ENCODE results near the gene TEX10.
"Not testable (repeated sequence)": the region's sequence is repeated elsewhere in the genome, so short reads cannot be mapped to it uniquely, and the experiment has no call there.

TEX10 gene

DNA sequence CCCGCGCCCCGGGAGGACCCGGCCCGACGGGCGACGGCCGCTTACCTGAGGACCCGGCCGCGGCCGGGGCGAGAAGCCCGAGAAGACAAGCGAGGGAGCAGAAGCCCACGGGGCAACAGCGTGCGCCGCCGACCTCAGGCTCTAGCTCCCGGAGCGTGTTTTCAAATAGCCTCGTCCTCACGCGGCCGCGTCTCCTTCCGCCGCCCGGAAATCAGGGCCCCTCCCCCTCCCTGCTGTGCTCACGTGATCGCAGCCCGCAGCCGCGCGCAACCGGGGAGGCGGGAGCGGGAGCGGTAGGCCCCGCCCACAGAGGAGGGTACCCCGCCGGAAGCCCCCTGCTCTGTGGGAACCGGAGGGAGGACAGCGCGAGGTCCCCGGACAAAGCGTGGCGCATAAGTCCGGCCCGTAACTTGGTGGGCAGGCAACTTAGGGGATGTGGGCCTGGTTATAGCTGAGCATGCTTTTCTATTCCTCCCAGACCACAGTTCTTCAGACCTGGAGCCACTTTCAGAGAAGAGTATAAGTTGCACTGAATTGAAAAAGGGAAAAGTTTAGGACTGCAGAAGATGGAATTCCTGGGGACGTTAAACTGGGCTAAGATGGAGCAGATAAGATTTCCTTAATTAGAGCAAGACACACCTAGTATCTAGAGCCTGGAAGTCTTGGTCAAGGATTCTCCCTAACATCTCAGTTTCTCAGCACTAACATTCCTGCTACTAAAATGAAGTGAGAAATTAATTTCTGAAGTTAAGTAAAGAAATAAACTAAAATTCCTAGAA is at the start of gene TEX10:
Gene TEX10, minus strand, starts transcription at position 216 of the 779 bp plus-strand sequence. CDS start 3,579 bp downstream, outside the sequence.
- H3K27ac ChIP-seq, result peak within 1 kb of the TSS; percentile 72
- TF ChIP-seq CTCF (IDR thresholded peaks at IDR 0.05), result no peak
- no peak for TF ChIP-seq ZFX (IDR thresholded peaks at IDR 0.05; ENCODE audit: borderline replicate concordance)

DNA sequence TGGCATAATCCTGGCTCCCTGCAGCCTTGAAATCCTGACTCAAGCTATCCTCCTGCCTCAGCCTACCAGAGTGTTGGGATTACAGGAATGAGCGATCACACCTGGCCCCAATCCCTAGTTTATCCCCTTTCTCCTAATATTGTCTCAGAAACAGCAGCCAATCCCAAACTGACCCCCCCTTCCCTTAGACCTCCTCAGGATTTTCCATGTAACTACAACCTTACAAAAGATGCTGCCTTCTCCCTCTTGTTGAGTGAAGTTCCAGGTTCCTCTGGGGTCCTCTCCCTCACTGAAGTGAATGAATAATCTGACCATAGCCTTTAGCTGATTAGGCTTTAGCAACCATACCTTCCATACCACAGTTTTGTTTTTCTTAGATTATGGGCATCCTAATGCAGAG is 48.3 kb upstream of the TEX10 start:
- no peak overlapping the region for H3K27ac ChIP-seq
- TF ChIP-seq ZFX (IDR thresholded peaks at IDR 0.05; ENCODE audit: borderline replicate concordance) (no peak), CTCF (IDR thresholded peaks at IDR 0.05) (no peak)

DNA sequence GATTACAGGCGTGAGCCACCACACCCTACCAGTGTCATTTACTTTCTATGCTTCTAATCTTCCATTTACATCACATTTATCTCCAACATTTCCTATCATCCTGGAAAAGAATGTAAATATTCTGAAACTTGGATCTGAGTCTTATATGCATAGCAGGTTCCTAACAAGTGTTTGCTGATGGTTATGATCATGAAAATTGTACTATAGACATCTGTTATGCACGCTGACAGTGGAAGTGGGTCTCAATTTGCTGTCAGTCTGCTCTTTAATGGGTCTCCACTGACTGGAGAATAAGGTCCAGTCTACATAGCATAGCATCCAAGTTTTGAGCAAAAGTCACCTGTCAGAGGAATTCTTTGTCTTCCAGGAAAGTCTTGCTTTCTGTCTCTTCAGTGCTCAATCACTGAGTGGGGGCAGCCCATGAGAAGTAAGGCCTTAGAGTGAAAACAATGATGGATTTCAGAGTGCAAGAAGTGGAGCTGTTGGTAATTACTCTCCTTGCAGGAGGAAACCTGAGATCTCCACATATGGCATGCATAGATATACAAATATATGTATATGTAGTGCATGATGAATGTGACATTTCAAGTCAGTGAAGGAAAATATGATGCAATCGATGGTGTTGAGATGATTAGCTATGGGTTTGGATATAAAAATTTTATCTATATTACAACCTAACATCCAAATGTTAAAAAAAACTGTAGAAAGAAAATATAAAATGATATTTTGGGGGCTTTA is 45.0 kb upstream of the TEX10 start:
- no peak for TF ChIP-seq ZFX (IDR thresholded peaks at IDR 0.05; ENCODE audit: borderline replicate concordance)
- TF ChIP-seq CTCF (IDR thresholded peaks at IDR 0.05), result no peak
- no peak overlapping the region for H3K27ac ChIP-seq

GRCh38 chr9:100396769-100397168 is 44.0 kb upstream of the TEX10 start:
- no peak overlapping the region for H3K27ac ChIP-seq

GRCh38 chr9:100394816-100395215 is 42.1 kb upstream of the TEX10 start:
- no peak overlapping the region for H3K27ac ChIP-seq
- TF ChIP-seq ZFX (IDR thresholded peaks at IDR 0.05; ENCODE audit: borderline replicate concordance) (no peak), CTCF (IDR thresholded peaks at IDR 0.05) (no peak)

More at GRCh38 chr9:100396769-100397168, 44.0 kb upstream of the TEX10 start:
- TF ChIP-seq ZFX (IDR thresholded peaks at IDR 0.05; ENCODE audit: borderline replicate concordance), result no peak
- no peak for TF ChIP-seq CTCF (IDR thresholded peaks at IDR 0.05)

- H3K27ac ChIP-seq, result no peak overlapping the region
- TF ChIP-seq CTCF (IDR thresholded peaks at IDR 0.05), result no peak
Observed at GRCh38 chr9:100394032-100394695, 41.4 kb upstream of the TEX10 start.

DNA sequence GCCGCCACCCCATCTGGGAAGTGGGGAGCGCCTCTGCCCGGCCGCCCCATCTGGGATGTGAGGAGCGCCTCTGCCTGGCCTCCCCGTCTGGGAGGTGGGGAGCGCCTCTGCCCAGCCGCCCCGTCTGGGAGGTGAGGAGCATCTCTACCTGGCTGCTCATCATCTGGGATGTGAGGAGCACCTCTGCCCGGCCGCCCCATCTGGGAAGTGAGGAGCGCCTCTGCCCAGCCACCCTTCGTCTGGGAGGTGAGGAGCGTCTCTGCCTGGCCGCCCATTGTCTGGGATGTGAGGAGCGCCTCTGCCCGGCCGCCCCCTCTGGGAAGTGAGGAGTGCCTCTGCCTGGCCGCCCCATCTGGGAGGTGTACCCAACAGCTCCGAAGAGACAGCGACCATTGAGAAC is 40.2 kb upstream of the TEX10 start:
- not testable (repeated sequence) for H3K27ac ChIP-seq

Data from 22Rv1 (cell line).